Measurements from ENCODE around the gene NTRK3.
"Not testable (repeated sequence)": the region's sequence is repeated elsewhere in the genome, so short reads cannot be mapped to it uniquely, and the experiment has no call there.

The NTRK3 gene

GRCh38 chr15:88038261-88038660 lies 218.3 kb downstream of the NTRK3 start:
- H3K36me3 Mint-ChIP-seq = no peaks in the 10 kb centered on the region
- H3K4me1 Mint-ChIP-seq = peaks cover 4% of the 10 kb centered on the region
- H3K27me3 Mint-ChIP-seq = peaks cover 23% of the 10 kb centered on the region
- no peak overlapping the region for H3K27ac Mint-ChIP-seq
- H3K4me3 Mint-ChIP-seq = no peak overlapping the region
- H3K9me3 Mint-ChIP-seq = no peaks in the 10 kb centered on the region

- H3K36me3 Mint-ChIP-seq = no peaks in the 10 kb centered on the region
- H3K4me3 Mint-ChIP-seq = no peak overlapping the region
- no peaks in the 10 kb centered on the region for H3K9me3 Mint-ChIP-seq
- no peak overlapping the region for H3K27ac Mint-ChIP-seq
- H3K4me1 Mint-ChIP-seq = peaks cover 4% of the 10 kb centered on the region
- peaks cover 23% of the 10 kb centered on the region for H3K27me3 Mint-ChIP-seq
Measured at GRCh38 chr15:88036154-88036839, 220.2 kb downstream of the NTRK3 start.

GRCh38 chr15:88035381-88035780 lies 221.2 kb downstream of the NTRK3 start:
- no peaks in the 10 kb centered on the region for H3K9me3 Mint-ChIP-seq
- no peak overlapping the region for H3K27ac Mint-ChIP-seq
- no peaks in the 10 kb centered on the region for H3K36me3 Mint-ChIP-seq
- H3K4me3 Mint-ChIP-seq = no peak overlapping the region
- H3K4me1 Mint-ChIP-seq = peaks cover 4% of the 10 kb centered on the region
- peaks cover 23% of the 10 kb centered on the region for H3K27me3 Mint-ChIP-seq

GRCh38 chr15:88033421-88033820 lies 223.1 kb downstream of the NTRK3 start:
- H3K27me3 Mint-ChIP-seq = peaks cover 23% of the 10 kb centered on the region
- not testable (repeated sequence) for H3K27ac Mint-ChIP-seq, H3K4me3 Mint-ChIP-seq, H3K9me3 Mint-ChIP-seq, H3K36me3 Mint-ChIP-seq, H3K4me1 Mint-ChIP-seq

- Mint-ChIP-seq H3K27me3 (peaks cover 19% of the 10 kb centered on the region), H3K9me3 (no peaks in the 10 kb centered on the region), H3K36me3 (no peaks in the 10 kb centered on the region), H3K27ac (no peak overlapping the region), H3K4me1 (peaks cover 4% of the 10 kb centered on the region), H3K4me3 (no peak overlapping the region)
Measured at GRCh38 chr15:88032787-88033186, 223.8 kb downstream of the NTRK3 start.

GRCh38 chr15:88031461-88031860 lies 225.1 kb downstream of the NTRK3 start:
- Mint-ChIP-seq H3K36me3 (no peaks in the 10 kb centered on the region), H3K27me3 (peaks cover 13% of the 10 kb centered on the region), H3K27ac (no peak overlapping the region), H3K4me1 (no peaks in the 10 kb centered on the region), H3K4me3 (no peak overlapping the region), H3K9me3 (no peaks in the 10 kb centered on the region)

- H3K9me3 Mint-ChIP-seq = no peaks in the 10 kb centered on the region
- H3K27ac Mint-ChIP-seq = no peak overlapping the region
- H3K27me3 Mint-ChIP-seq = peaks cover 3% of the 10 kb centered on the region
- H3K4me3 Mint-ChIP-seq = no peak overlapping the region
- H3K4me1 Mint-ChIP-seq = no peaks in the 10 kb centered on the region
- H3K36me3 Mint-ChIP-seq = no peaks in the 10 kb centered on the region
Measured at GRCh38 chr15:88029696-88030095, 226.8 kb downstream of the NTRK3 start.

GRCh38 chr15:88028024-88028423 lies 228.5 kb downstream of the NTRK3 start:
- Mint-ChIP-seq H3K9me3 (no peaks in the 10 kb centered on the region), H3K36me3 (no peaks in the 10 kb centered on the region), H3K27me3 (peaks cover 3% of the 10 kb centered on the region), H3K4me3 (no peak overlapping the region), H3K27ac (no peak overlapping the region), H3K4me1 (no peaks in the 10 kb centered on the region)

- H3K27ac Mint-ChIP-seq = no peak overlapping the region
- H3K4me3 Mint-ChIP-seq = no peak overlapping the region
- no peaks in the 10 kb centered on the region for H3K36me3 Mint-ChIP-seq
- H3K4me1 Mint-ChIP-seq = no peaks in the 10 kb centered on the region
- H3K9me3 Mint-ChIP-seq = no peaks in the 10 kb centered on the region
- peaks cover 4% of the 10 kb centered on the region for H3K27me3 Mint-ChIP-seq
Measured at GRCh38 chr15:88023914-88024313, 232.6 kb downstream of the NTRK3 start.

GRCh38 chr15:88022716-88023115 lies 233.8 kb downstream of the NTRK3 start:
- Mint-ChIP-seq H3K4me3 (no peak overlapping the region), H3K9me3 (no peaks in the 10 kb centered on the region), H3K27me3 (peaks cover 4% of the 10 kb centered on the region), H3K27ac (no peak overlapping the region), H3K36me3 (no peaks in the 10 kb centered on the region), H3K4me1 (no peaks in the 10 kb centered on the region)

- Mint-ChIP-seq H3K27me3 (peaks cover 3% of the 10 kb centered on the region), H3K36me3 (no peaks in the 10 kb centered on the region), H3K4me1 (no peaks in the 10 kb centered on the region), H3K27ac (no peak overlapping the region), H3K9me3 (no peaks in the 10 kb centered on the region), H3K4me3 (no peak overlapping the region)
Measured at GRCh38 chr15:88021601-88022000, 234.9 kb downstream of the NTRK3 start.

- Mint-ChIP-seq H3K4me1 (no peaks in the 10 kb centered on the region), H3K9me3 (no peaks in the 10 kb centered on the region), H3K27me3 (peaks cover 2% of the 10 kb centered on the region), H3K4me3 (no peak overlapping the region), H3K36me3 (no peaks in the 10 kb centered on the region), H3K27ac (no peak overlapping the region)
Measured at GRCh38 chr15:88020806-88021205, 235.7 kb downstream of the NTRK3 start.

GRCh38 chr15:88019656-88020055 lies 236.9 kb downstream of the NTRK3 start:
- Mint-ChIP-seq H3K4me1 (no peaks in the 10 kb centered on the region), H3K4me3 (no peak overlapping the region), H3K27ac (no peak overlapping the region), H3K27me3 (peaks cover 2% of the 10 kb centered on the region), H3K36me3 (no peaks in the 10 kb centered on the region), H3K9me3 (no peaks in the 10 kb centered on the region)

- no peaks in the 10 kb centered on the region for H3K4me1 Mint-ChIP-seq
- no peaks in the 10 kb centered on the region for H3K36me3 Mint-ChIP-seq
- H3K9me3 Mint-ChIP-seq = no peaks in the 10 kb centered on the region
- H3K27ac Mint-ChIP-seq = no peak overlapping the region
- no peak overlapping the region for H3K4me3 Mint-ChIP-seq
- peaks cover 2% of the 10 kb centered on the region for H3K27me3 Mint-ChIP-seq
Measured at GRCh38 chr15:88018869-88019641, 237.5 kb downstream of the NTRK3 start.

- Mint-ChIP-seq H3K4me1 (no peaks in the 10 kb centered on the region), H3K9me3 (no peaks in the 10 kb centered on the region), H3K36me3 (no peaks in the 10 kb centered on the region), H3K27me3 (peaks cover 2% of the 10 kb centered on the region), H3K27ac (no peak overlapping the region), H3K4me3 (no peak overlapping the region)
Measured at GRCh38 chr15:88017753-88018152, 238.8 kb downstream of the NTRK3 start.

- Mint-ChIP-seq H3K36me3 (no peaks in the 10 kb centered on the region), H3K9me3 (no peaks in the 10 kb centered on the region), H3K4me3 (no peak overlapping the region), H3K27me3 (no peaks in the 10 kb centered on the region), H3K4me1 (no peaks in the 10 kb centered on the region), H3K27ac (no peak overlapping the region)
Measured at GRCh38 chr15:88016406-88016805, 240.1 kb downstream of the NTRK3 start.
